22Rv1 (cell line): ENCODE results near the gene ZNF423.
"Not testable (repeated sequence)": the region's sequence is repeated elsewhere in the genome, so short reads cannot be mapped to it uniquely, and the experiment has no call there.

Experiments used
- H3K27ac ChIP-seq: fragments of 450-650 bp; 2 replicates; pipeline ENCODE4 v1.5.1; 2017
- CTCF ChIP-seq: fragments of 450-650 bp; IDR thresholded peaks from 2 replicates; pipeline ENCODE4 v1.5.1; 2017; ENCODE audit warnings: mild to moderate bottlenecking
- ZFX ChIP-seq: fragments of 450-650 bp; IDR thresholded peaks from 2 replicates; pipeline ENCODE4 v1.6.1; 2017; ENCODE audit warnings: antibody characterized with exemption, borderline replicate concordance

The ZNF423 gene

GRCh38 chr16:49681217-49681883 lies 174.6 kb downstream of the ZNF423 start:
- no peak overlapping the region for H3K27ac ChIP-seq
- TF ChIP-seq CTCF (no peak), ZFX (no peak)

GRCh38 chr16:49679095-49679494 lies 176.8 kb downstream of the ZNF423 start:
- H3K27ac ChIP-seq: no peak overlapping the region
- no peak for TF ChIP-seq CTCF
- TF ChIP-seq ZFX: no peak

- H3K27ac ChIP-seq: not testable (repeated sequence)
Observed at GRCh38 chr16:49677661-49678060, 178.3 kb downstream of the ZNF423 start.

- no peak for TF ChIP-seq ZFX
- TF ChIP-seq CTCF: no peak
Observed at GRCh38 chr16:49675413-49675812, 180.5 kb downstream of the ZNF423 start.

GRCh38 chr16:49674990-49675389 lies 180.9 kb downstream of the ZNF423 start:
- no peak overlapping the region for H3K27ac ChIP-seq
- TF ChIP-seq ZFX (no peak), CTCF (no peak)

More at GRCh38 chr16:49675413-49675812, 180.5 kb downstream of the ZNF423 start:
- no peak overlapping the region for H3K27ac ChIP-seq

GRCh38 chr16:49674351-49674851 lies 181.5 kb downstream of the ZNF423 start:
- TF ChIP-seq CTCF (no peak), ZFX (no peak)
- no peak overlapping the region for H3K27ac ChIP-seq

- H3K27ac ChIP-seq: no peak overlapping the region
- no peak for TF ChIP-seq CTCF
- TF ChIP-seq ZFX: no peak
Observed at GRCh38 chr16:49673442-49673841, 182.5 kb downstream of the ZNF423 start.

- H3K27ac ChIP-seq: no peak overlapping the region
- TF ChIP-seq CTCF (no peak), ZFX (no peak)
Observed at GRCh38 chr16:49672753-49673152, 183.2 kb downstream of the ZNF423 start.
